A549 (cell line): ENCODE data around the gene HOXA13. TPM values are rescaled to one million over a fixed set of nuclear protein-coding genes. Genes with fewer than 3 reads are reported as not detected.
A peak's percentile ranks its signal among the peaks of the same experiment; 100 is the strongest.

ENCODE experiments used
- ATAC-seq, 2 experiments: fragments of 200-7000 bp in 1 of 2; fragments of >200 bp in 1 of 2; cut with Nextera tagmentation in 1 of 2; cut with Tn5 transposase in 1 of 2; 3 replicates each; pipeline versions ENCODE4 v1.8.0 to v1.9.1; 2018 to 2020; ENCODE audit warnings: mild to moderate bottlenecking in 1 of 2, moderate library complexity in 1 of 2
- CTCF ChIA-PET: fragments of 300-600 bp; sonication (Branson Sonifier 250); formaldehyde crosslinking; extraction: SDS; loops from one replicate; lab custom pipeline; 2021; ENCODE audit warnings: antibody characterized with exemption, inconsistent platforms; lab: Yijun Ruan, JAX
- POLR2A ChIA-PET: fragments of 350-600 bp; formaldehyde crosslinking; extraction: SDS; loops from one replicate; lab custom pipeline; 2021; ENCODE audit warnings: antibody characterized with exemption, inconsistent platforms; lab: Yijun Ruan, JAX
- DNase-seq, 2 experiments: peaks; one replicate each; pipeline versions ENCODE4 v3.0.0 to v3.0.0-alpha.2; 2011 to 2016; ENCODE audit warnings: low read depth in 1 of 2, low spot score in 1 of 2
- FAIRE-seq: peaks from 2 replicates; lab custom pipeline; 2011; peaks lifted over from hg19 to GRCh38; lab: Jason Lieb, UNC
- H3K27ac ChIP-seq, 2 experiments: fragments of >200 bp; sonication (Bioruptor Twin); formaldehyde crosslinking; 3 replicates each; pipeline ENCODE4 v1.5.1; 2016 to 2017
- H3K4me1 ChIP-seq: fragments of >200 bp; sonication (Bioruptor Twin); formaldehyde crosslinking; 3 replicates; pipeline ENCODE4 v1.6.1; 2016
- H3K4me2 ChIP-seq: fragments of >200 bp; sonication (Bioruptor Twin); formaldehyde crosslinking; 3 replicates; pipeline ENCODE4 v1.6.1; 2016
- H3K4me3 ChIP-seq: fragments of >200 bp; sonication (Bioruptor Twin); formaldehyde crosslinking; 3 replicates; pipeline ENCODE4 v1.5.1; 2016
- H3K9me3 ChIP-seq: fragments of >200 bp; sonication (Bioruptor Twin); formaldehyde crosslinking; 3 replicates; pipeline ENCODE4 v1.6.1; 2016
- ATOH8 ChIP-seq: fragments of 250-450 bp; sonication (Bioruptor Pico); IDR thresholded peaks from 2 replicates; pipeline ENCODE4 v1.5.0; 2020; ENCODE audit warnings: low read depth, mild to moderate bottlenecking, moderate library complexity
- BHLHE40 ChIP-seq: IDR thresholded peaks from 2 replicates; pipeline ENCODE4 v1.6.1; 2012; ENCODE audit warnings: low read depth, low read length, inconsistent platforms
- CBX8 ChIP-seq: fragments of 200-600 bp; sonication (generic); IDR thresholded peaks from 2 replicates; pipeline ENCODE4 v1.6.1; 2016
- CHD2 ChIP-seq: fragments of 150-350 bp; IDR thresholded peaks from 2 replicates; pipeline ENCODE4 v1.6.1; 2014; ENCODE audit warnings: low read length; ENCODE audit not compliant: partially characterized antibody
- EP300 ChIP-seq, 2 experiments: fragments of >200 bp; sonication (Bioruptor Twin); formaldehyde crosslinking; IDR thresholded peaks; 2 replicates in 1 of 2; 3 replicates in 1 of 2; pipeline ENCODE4 v1.6.1; 2016 to 2017
- NFE2L2 ChIP-seq: fragments of 150-350 bp; conservative IDR thresholded peaks from 2 replicates; pipeline ENCODE4 v1.6.1; 2014; ENCODE audit warnings: low read length
- NR3C1 ChIP-seq: fragments of >200 bp; sonication (Bioruptor Twin); formaldehyde crosslinking; IDR thresholded peaks from 3 replicates; pipeline ENCODE4 v1.6.1; 2017
- POLR2A ChIP-seq: IDR thresholded peaks from 2 replicates; pipeline ENCODE4 v1.6.1; 2012; ENCODE audit warnings: mild to moderate bottlenecking, low read length
- RAD21 ChIP-seq, 2 experiments: fragments of >200 bp in 1 of 2; sonication (Bioruptor Twin) in 1 of 2; formaldehyde crosslinking in 1 of 2; IDR thresholded peaks in 1 of 2; conservative IDR thresholded peaks in 1 of 2; 2 replicates in 1 of 2; 3 replicates in 1 of 2; pipeline ENCODE4 v1.6.1; 2012 to 2018; ENCODE audit warnings: inconsistent platforms in 1 of 2
- RARB ChIP-seq: fragments of 250-450 bp; sonication (Bioruptor Pico); IDR thresholded peaks from 2 replicates; pipeline ENCODE4 v1.8.0; 2021; ENCODE audit warnings: mild to moderate bottlenecking, moderate library complexity
- RCOR1 ChIP-seq: fragments of 150-350 bp; IDR thresholded peaks from 2 replicates; pipeline ENCODE4 v1.6.1; 2014; ENCODE audit warnings: antibody characterized with exemption, low read length, low read depth
- TP53 ChIP-seq: fragments of 250-450 bp; sonication (Bioruptor Pico); IDR thresholded peaks from 2 replicates; pipeline ENCODE4 v1.5.0; 2021; ENCODE audit warnings: mild to moderate bottlenecking, moderate library complexity
- WGBS: methylation state at CpG from one replicate; pipeline ENCODE4 v1.1.6; 2017; ENCODE audit errors: missing lambda C conversion rate; 5-methylcytosine and 5-hydroxymethylcytosine counted together
- polyA plus RNA-seq, 4 experiments: library from polyadenylated mRNA; depleted of rRNA in 3 of 4; stranded (reverse); fragments of >200 nt; fragmentation: RNase III in 1 of 4; extraction: RNeasy Plus Mini Kit Qiagen cat#74134 plus additional on column Dnase treatment in 1 of 4; gene quantifications; 2 replicates in 3 of 4; 3 replicates in 1 of 4; pipeline ENCODE4 v1.2.3, GENCODE V29; 2011 to 2017
- TF ChIP-seq, protein P1 (sequence below): fragments of 450-650 bp; IDR thresholded peaks from 2 replicates; pipeline ENCODE4 v1.6.1; 2014; ENCODE audit warnings: antibody characterized with exemption
- TF ChIP-seq, protein P2 (sequence below): IDR thresholded peaks from 2 replicates; pipeline ENCODE4 v1.6.1; 2012

Gene HOXA13
- polyA plus RNA-seq, 2 of the 4 experiments (the other 2 are of a cell fraction), result 2.2 to 2.7 TPM

DNA sequence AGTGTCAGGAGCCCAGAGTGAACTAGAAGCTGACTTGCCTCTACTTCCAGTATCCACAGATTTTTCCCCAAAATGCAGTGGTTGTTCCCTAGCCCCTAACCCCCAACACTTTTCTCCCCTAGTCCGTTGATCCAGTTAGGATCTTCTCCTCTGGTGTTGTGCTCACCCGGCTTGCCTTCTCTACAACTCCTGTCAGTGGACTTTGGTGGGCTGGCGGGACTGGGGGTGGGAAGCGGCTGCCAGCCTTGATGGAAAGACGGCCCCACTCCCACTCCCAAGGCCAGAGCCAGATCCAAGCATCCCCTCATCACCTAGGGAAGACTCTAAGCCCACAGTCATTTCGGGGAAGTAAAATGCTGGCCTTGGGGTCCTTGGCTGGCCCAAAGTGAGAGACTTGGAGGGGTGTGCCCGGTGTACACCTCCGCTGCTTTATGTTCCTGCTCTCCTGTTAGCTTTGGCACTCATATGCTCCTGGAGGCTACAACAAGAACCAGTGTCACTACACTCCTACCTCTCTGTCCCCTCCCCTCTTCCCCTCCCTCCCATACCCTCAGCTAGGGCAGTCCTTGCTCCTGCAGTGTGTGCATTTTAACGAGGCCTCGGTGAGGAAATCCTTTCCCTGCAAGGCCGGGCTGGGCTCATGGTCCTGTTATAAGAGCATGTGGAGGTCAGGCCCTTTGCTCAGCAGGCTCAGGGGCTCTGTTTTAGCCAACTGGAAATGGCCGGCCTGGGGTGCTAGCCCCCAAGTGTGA is 24.8 kb downstream of the HOXA13 start:
- ChIA-PET CTCF (interaction anchor here (1.3 to 6.1 kb wide), 5 partner anchors 11 to 26 kb away, joined by 3 to 47 read pairs (median 7); no protein-coding TSS in a partner anchor), POLR2A (interaction anchor here (0.6 kb wide), 1 partner anchor 746 kb away, joined by 3 read pairs; no protein-coding TSS in a partner anchor)
- ATAC-seq, result no peak
- no peak overlapping the region for H3K4me2 ChIP-seq
- WGBS, result 83% methylated on average over 12 of the region's 12 CpGs
- FAIRE-seq, result no peak
- H3K27ac ChIP-seq, result no peak overlapping the region
- H3K9me3 ChIP-seq, result no peaks in the 10 kb centered on the region
- DNase-seq, result no peak
- H3K4me3 ChIP-seq, result no peak overlapping the region
- H3K4me1 ChIP-seq, result peaks cover 9% of the 10 kb centered on the region
- TF ChIP-seq BHLHE40 (no peak), RARB (CRISPR knock-in tag) (no peak), CHD2 (no peak), NFE2L2 (no peak), CBX8 (no peak), TP53 (CRISPR knock-in tag) (no peak), RCOR1 (no peak), RAD21 (conservative IDR thresholded peaks at IDR 0.05 in 1 of 2, IDR thresholded peaks at IDR 0.05 in 1 of 2) (no peak)
- TF ChIP-seq, protein P1, sequence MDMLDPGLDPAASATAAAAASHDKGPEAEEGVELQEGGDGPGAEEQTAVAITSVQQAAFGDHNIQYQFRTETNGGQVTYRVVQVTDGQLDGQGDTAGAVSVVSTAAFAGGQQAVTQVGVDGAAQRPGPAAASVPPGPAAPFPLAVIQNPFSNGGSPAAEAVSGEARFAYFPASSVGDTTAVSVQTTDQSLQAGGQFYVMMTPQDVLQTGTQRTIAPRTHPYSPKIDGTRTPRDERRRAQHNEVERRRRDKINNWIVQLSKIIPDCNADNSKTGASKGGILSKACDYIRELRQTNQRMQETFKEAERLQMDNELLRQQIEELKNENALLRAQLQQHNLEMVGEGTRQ, result no peak

- no peak for DNase-seq
- ATAC-seq, result no peak
- POLR2A ChIA-PET, result interaction anchor here (0.6 kb wide), 1 partner anchor 747 kb away, joined by 3 read pairs; no protein-coding TSS in a partner anchor
- Histone ChIP-seq H3K4me1 (peaks cover 5% of the 10 kb centered on the region; the same call in 2 of the 3 replicates), H3K9me3 (no peaks in the 10 kb centered on the region), H3K4me3 (peak within 1 kb of the TSS; percentile 54), H3K27ac (peak within 1 kb of the TSS; percentile 88 to 90), H3K4me2 (peak within 1 kb of the TSS; percentile 74)
- 93% methylated on average over 70 of the region's 82 CpGs for WGBS
- CTCF ChIA-PET, result interaction anchor here (1.6 to 6.1 kb wide), 3 partner anchors 12 to 21 kb away, joined by 3 to 47 read pairs (median 4); no protein-coding TSS in a partner anchor
- no peak for TF ChIP-seq EP300 (IDR thresholded peaks at IDR 0.05)
- TF ChIP-seq, protein P2, sequence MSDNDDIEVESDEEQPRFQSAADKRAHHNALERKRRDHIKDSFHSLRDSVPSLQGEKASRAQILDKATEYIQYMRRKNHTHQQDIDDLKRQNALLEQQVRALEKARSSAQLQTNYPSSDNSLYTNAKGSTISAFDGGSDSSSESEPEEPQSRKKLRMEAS, result no peak
- TF ChIP-seq RARB (CRISPR knock-in tag), result no peak
- TF ChIP-seq NR3C1, result no peak
- no peak for TF ChIP-seq NFE2L2
- TF ChIP-seq, protein P1, result no peak
- TF ChIP-seq, all 56 proteins: peak for 0
- no peak for FAIRE-seq
Measured at GRCh38 chr7:27173956-27174873, 25.7 kb downstream of the HOXA13 start, which contains the start of gene HOXA10. Gene HOXA10, minus strand, starts transcription at chr7:27174320. Its CDS starts 14 bp downstream, at chr7:27174306.

DNA sequence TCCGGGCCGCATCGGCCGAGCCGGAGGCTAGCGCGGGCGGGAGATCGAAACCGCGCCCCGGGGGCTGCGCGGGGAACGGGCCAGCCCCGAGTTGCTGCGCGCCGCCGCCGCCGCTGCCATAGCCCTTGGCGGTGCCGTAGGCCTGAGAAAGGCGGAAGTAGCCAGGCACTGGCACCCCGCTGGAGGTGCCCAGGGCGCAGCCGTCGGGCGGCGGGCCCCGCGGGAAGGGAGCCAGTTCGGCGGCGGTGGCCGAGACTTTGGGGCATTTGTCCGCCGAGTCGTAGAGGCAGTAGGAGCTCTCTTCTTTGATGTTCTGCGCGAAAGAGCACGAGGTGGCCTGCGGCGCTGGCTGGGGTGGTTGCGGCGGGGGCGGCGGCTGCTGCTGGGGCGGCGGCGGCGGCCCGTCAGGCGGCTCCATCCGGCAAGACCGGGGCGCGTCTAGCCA is 26.4 kb downstream of the HOXA13 start:
- no peak for DNase-seq
- H3K4me1 ChIP-seq, result peaks cover 4% of the 10 kb centered on the region; the same call in 1 of the 3 replicates
- peak overlapping the region; percentile 54 for H3K4me3 ChIP-seq
- peak overlapping the region; percentile 74 for H3K4me2 ChIP-seq
- peak overlapping the region; percentile 88 to 90 for H3K27ac ChIP-seq
- peak; percentile 36 to 51; a peak in 4 of 6 replicates for ATAC-seq
- CTCF ChIA-PET, result interaction anchor here (1.3 to 6.1 kb wide), 4 partner anchors 8 to 22 kb away, joined by 3 to 47 read pairs (median 4); no protein-coding TSS in a partner anchor
- peak; percentile 27 for TF ChIP-seq POLR2A
- no peak for TF ChIP-seq ATOH8 (CRISPR knock-in tag)
- TF ChIP-seq, protein P2, result 0 out of 2 replicates have a peak, but pooled peaks have one; percentile 15
- TF ChIP-seq, all 56 proteins: peak for 2
- WGBS, result 95% methylated on average over 15 of the region's 59 CpGs
- no peaks in the 10 kb centered on the region for H3K9me3 ChIP-seq
- FAIRE-seq, result no peak
- POLR2A ChIA-PET, result interaction anchor here (1.1 kb wide), 1 partner anchor 59 kb away, joined by 4 read pairs; no protein-coding TSS in a partner anchor
